KMS-11 (cell line): ENCODE results near the gene TENM3.

Experiments used
- H2AFZ ChIP-seq: fragments of 200-600 bp; sonication (generic); 2 replicates; pipeline ENCODE4 v1.6.1; 2016; ENCODE audit warnings: antibody characterized with exemption, mixed run types, low read depth
- H3K27ac ChIP-seq: fragments of 200-600 bp; sonication (generic); 2 replicates; pipeline ENCODE4 v1.6.1; 2016; ENCODE audit warnings: mild to moderate bottlenecking, mixed run types
- H3K27me3 ChIP-seq: fragments of 200-600 bp; sonication (generic); 2 replicates; pipeline ENCODE4 v1.6.1; 2017; ENCODE audit warnings: mild to moderate bottlenecking, low read depth, mixed run types, moderate library complexity; ENCODE audit not compliant: insufficient read depth
- H3K36me3 ChIP-seq: fragments of 200-600 bp; sonication (generic); 2 replicates; pipeline ENCODE4 v1.6.1; 2017; ENCODE audit warnings: mild to moderate bottlenecking, mixed run types; ENCODE audit not compliant: insufficient read depth
- H3K4me1 ChIP-seq: fragments of 200-600 bp; sonication (generic); 2 replicates; pipeline ENCODE4 v1.6.1; 2016; ENCODE audit warnings: mild to moderate bottlenecking, low read depth, mixed run types; ENCODE audit not compliant: poor library complexity, severe bottlenecking
- H3K4me2 ChIP-seq: fragments of 200-600 bp; sonication (generic); 2 replicates; pipeline ENCODE4 v1.7.0; 2016; ENCODE audit warnings: mild to moderate bottlenecking, mixed run types
- H3K4me3 ChIP-seq: fragments of 200-600 bp; sonication (generic); IDR thresholded peaks from 2 replicates; pipeline ENCODE4 v1.6.1; 2017; ENCODE audit warnings: low read depth, low read length, mixed read lengths; ENCODE audit not compliant: insufficient read depth
- H3K79me2 ChIP-seq: fragments of 200-600 bp; sonication (generic); 2 replicates; pipeline ENCODE4 v1.6.1; 2016; ENCODE audit warnings: low read depth, mixed run types; ENCODE audit not compliant: insufficient read depth
- H3K9ac ChIP-seq: fragments of 200-600 bp; sonication (generic); 2 replicates; pipeline ENCODE4 v1.6.1; 2016; ENCODE audit warnings: mild to moderate bottlenecking, mixed run types
- H4K20me1 ChIP-seq: fragments of 200-600 bp; sonication (generic); 2 replicates; pipeline ENCODE4 v1.6.1; 2016; ENCODE audit warnings: mild to moderate bottlenecking, mixed run types; ENCODE audit not compliant: insufficient read depth
- TF ChIP-seq, protein P1 (sequence below): fragments of 200-600 bp; sonication (generic); conservative IDR thresholded peaks from 2 replicates; pipeline ENCODE4 v1.6.1; 2017; ENCODE audit warnings: low read depth, mild to moderate bottlenecking, antibody characterized with exemption, low read length, moderate library complexity, mixed read lengths

Gene TENM3

DNA sequence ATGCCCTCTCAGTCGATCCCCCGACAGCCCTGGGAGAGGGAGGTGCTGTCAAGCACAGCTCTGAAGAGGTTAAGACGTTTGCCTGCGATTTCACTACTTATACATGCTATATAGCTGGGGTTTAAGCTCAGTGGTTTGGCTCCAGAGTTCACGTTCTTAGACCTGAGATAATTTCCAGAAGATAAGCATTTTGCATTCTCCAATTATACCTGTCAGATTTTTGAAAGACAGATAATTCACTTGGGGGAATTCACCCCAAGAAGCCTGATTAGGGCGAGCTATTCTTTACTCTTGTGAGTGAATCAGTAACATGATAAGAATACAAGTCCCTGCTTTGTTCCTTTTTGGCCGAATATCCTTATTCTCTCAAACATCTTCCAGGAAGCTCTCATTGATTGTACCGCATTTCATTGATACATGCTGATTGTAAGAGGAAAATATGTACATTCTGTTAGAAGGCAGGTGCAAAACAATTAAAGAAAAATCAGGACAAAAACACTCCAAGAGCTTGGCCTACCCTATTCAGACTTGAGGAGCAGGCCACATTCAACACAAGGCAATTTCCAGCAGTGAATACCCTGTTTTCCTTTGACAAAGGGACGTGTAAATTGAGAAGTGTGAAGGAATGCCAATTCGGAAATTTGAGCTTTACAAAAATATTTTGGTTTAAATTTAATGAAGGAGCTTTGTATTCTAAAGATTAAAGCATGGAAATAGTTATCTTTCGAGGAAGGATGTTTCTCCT, 30.2 kb downstream of the TENM3 start:
- TF ChIP-seq, protein P1, sequence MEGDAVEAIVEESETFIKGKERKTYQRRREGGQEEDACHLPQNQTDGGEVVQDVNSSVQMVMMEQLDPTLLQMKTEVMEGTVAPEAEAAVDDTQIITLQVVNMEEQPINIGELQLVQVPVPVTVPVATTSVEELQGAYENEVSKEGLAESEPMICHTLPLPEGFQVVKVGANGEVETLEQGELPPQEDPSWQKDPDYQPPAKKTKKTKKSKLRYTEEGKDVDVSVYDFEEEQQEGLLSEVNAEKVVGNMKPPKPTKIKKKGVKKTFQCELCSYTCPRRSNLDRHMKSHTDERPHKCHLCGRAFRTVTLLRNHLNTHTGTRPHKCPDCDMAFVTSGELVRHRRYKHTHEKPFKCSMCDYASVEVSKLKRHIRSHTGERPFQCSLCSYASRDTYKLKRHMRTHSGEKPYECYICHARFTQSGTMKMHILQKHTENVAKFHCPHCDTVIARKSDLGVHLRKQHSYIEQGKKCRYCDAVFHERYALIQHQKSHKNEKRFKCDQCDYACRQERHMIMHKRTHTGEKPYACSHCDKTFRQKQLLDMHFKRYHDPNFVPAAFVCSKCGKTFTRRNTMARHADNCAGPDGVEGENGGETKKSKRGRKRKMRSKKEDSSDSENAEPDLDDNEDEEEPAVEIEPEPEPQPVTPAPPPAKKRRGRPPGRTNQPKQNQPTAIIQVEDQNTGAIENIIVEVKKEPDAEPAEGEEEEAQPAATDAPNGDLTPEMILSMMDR = no peak
- Histone ChIP-seq H3K4me1 (no peaks in the 10 kb centered on the region), H3K36me3 (no peaks in the 10 kb centered on the region), H3K4me3 (no peak overlapping the region), H3K27me3 (no peaks in the 10 kb centered on the region), H4K20me1 (no peaks in the 10 kb centered on the region), H2AFZ (no peak overlapping the region), H3K27ac (no peak overlapping the region), H3K4me2 (no peak overlapping the region), H3K79me2 (no peaks in the 10 kb centered on the region), H3K9ac (no peak overlapping the region)

DNA sequence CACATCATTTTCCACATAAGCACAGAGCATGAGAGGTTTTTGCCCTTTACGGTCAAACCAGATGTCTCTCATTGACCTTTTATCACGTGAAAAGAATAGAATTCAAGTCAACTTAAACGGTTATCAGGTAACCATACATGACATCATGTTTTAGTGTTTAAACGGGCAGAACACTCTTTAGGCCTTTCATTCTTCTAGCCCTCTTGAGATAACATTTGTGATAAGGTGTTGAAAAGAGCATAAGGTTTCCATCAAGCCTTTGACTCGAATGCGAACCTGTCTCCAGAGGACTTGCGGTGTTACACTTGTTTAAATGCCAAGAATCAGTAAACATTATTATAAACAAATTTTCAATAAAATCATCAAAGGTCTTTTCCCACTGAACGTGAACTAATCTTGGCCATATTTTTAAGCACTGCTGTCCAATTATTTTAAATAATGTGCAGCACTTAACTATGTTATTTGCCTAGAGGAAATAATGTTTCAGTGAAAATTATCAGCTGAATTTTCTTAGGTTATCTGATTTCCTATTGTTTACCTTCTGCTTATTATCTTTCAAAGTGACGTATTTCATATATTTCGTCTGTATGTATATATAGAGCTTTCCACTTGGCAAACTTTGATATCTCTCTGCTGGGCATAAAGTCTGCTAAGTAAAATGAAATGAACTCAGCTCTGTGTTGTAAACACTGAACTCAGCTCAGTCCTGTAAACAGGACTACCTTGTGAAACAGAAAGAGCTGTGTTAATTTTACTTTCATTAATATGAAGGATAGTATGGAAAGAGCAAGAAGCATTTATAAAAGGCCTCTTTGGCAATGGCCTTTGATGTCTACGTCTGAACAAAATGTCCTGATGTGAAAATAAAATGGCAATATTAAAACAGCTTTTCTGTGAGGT, 33.3 kb downstream of the TENM3 start:
- no peaks in the 10 kb centered on the region for H3K36me3 ChIP-seq
- H3K27me3 ChIP-seq = no peaks in the 10 kb centered on the region
- TF ChIP-seq, protein P1 = no peak
- no peaks in the 10 kb centered on the region for H4K20me1 ChIP-seq
- H3K27ac ChIP-seq = no peak overlapping the region
- no peaks in the 10 kb centered on the region for H3K4me1 ChIP-seq
- H3K79me2 ChIP-seq = no peaks in the 10 kb centered on the region
- H3K4me2 ChIP-seq = no peak overlapping the region
- no peak overlapping the region for H3K4me3 ChIP-seq
- no peak overlapping the region for H3K9ac ChIP-seq
- H2AFZ ChIP-seq = no peak overlapping the region

DNA sequence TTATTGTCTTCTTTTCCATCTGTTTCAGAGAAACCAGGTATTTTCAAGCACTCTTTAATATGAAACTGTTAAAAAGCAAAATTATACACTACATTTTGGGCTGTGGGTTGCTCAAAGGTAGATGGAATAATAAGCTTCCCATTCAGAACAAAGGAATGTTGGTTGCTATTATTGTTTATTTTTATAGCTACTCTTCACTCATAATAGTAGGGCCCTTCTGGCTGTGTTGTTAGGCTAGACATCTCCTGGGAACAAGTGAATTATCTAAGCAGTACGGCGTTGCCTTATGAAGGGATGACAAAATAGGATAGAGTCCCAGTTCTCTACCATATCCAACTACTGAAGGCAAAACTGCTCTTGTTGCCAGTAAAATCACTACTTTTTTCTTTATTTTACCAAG, 34.2 kb downstream of the TENM3 start:
- Histone ChIP-seq H4K20me1 (no peaks in the 10 kb centered on the region), H3K4me2 (no peak overlapping the region), H3K4me3 (no peak overlapping the region), H3K9ac (no peak overlapping the region), H3K4me1 (no peaks in the 10 kb centered on the region), H3K79me2 (no peaks in the 10 kb centered on the region), H3K36me3 (no peaks in the 10 kb centered on the region), H3K27ac (no peak overlapping the region), H2AFZ (no peak overlapping the region), H3K27me3 (no peaks in the 10 kb centered on the region)
- TF ChIP-seq, protein P1 = no peak

DNA sequence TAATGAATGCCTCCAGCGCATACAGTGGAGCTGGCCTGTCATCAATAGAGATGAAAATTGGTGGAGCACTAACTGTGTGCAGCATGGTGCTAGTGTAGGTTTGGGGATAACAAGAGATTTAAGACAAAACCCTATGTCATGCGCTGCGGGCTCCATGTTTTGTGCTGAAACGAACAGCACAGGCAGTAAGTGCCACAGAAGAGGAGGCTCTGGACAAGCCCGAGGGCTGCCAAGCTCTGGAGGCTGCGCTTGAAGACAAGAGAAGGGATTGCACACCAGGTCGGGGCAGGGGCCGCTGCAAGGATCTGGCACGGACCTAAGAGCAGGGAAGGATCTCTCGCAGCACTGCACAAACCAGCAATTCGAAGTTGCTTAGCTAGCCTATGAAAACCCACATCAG, 35.5 kb downstream of the TENM3 start:
- H2AFZ ChIP-seq = no peak overlapping the region
- TF ChIP-seq, protein P1 = no peak

More for the DNA sequence above, 35.5 kb downstream of the TENM3 start:
- H3K27me3 ChIP-seq = no peaks in the 10 kb centered on the region
- H3K36me3 ChIP-seq = no peaks in the 10 kb centered on the region
- no peaks in the 10 kb centered on the region for H3K4me1 ChIP-seq
- no peaks in the 10 kb centered on the region for H4K20me1 ChIP-seq
- no peaks in the 10 kb centered on the region for H3K79me2 ChIP-seq
- no peak overlapping the region for H3K4me3 ChIP-seq
- H3K9ac ChIP-seq = no peak overlapping the region
- no peak overlapping the region for H3K27ac ChIP-seq
- no peak overlapping the region for H3K4me2 ChIP-seq
